Measurements from ENCODE around the gene TMEM253.

- no peak for TF ChIP-seq EZH2 (IDR thresholded peaks at IDR 0.05)
- TF ChIP-seq POLR2A (IDR thresholded peaks at IDR 0.05; ENCODE audit: borderline replicate concordance, extremely low read depth, insufficient read depth, insufficient read length), result no peak
- TF ChIP-seq CTCF (IDR thresholded peaks at IDR 0.05 in 2 of 3, conservative IDR thresholded peaks at IDR 0.05 in 1 of 3; ENCODE audit: borderline replicate concordance in 1 of 3, insufficient read depth in 1 of 3, low read depth in 2 of 3, low read length in 2 of 3), result no peak
- TF ChIP-seq CEBPB (IDR thresholded peaks at IDR 0.05; ENCODE audit: low read depth), result no peak
- no peak for TF ChIP-seq POLR2AphosphoS5 (IDR thresholded peaks at IDR 0.05; ENCODE audit: low read depth, low read length)
- TF ChIP-seq SIN3A (IDR thresholded peaks at IDR 0.05; ENCODE audit: low read depth), result no peak
- no peak for TF ChIP-seq ZNF274 (IDR thresholded peaks at IDR 0.05; ENCODE audit: low read depth, low read length)
- TF ChIP-seq YY1 (IDR thresholded peaks at IDR 0.05; ENCODE audit: extremely low read depth, insufficient replicate concordance, low read depth, low read length), result no peak
- TF ChIP-seq SRF (IDR thresholded peaks at IDR 0.05; ENCODE audit: low read depth), result no peak
- no peak for TF ChIP-seq FOSL1 (IDR thresholded peaks at IDR 0.05; ENCODE audit: low read depth)
- TF ChIP-seq REST (IDR thresholded peaks at IDR 0.05; ENCODE audit: low read depth), result no peak
- TF ChIP-seq JUND (IDR thresholded peaks at IDR 0.05), result no peak
- no peak for TF ChIP-seq ZBTB33 (IDR thresholded peaks at IDR 0.05; ENCODE audit: extremely low read depth, insufficient replicate concordance, low read length)
- no peak for TF ChIP-seq EZH2phosphoT487 (IDR thresholded peaks at IDR 0.05; ENCODE audit: borderline replicate concordance)
Observed at GRCh38 chr14:21105095-21105494, 4.2 kb downstream of the TMEM253 start.
